Cardiac ventricle fibroblast (primary cell): ENCODE data around the gene COL27A1. TPM values are rescaled to one million over a fixed set of nuclear protein-coding genes. Genes with fewer than 3 reads are reported as not detected.

ENCODE experiments used
- total RNA-seq: library from RNA; depleted of rRNA; stranded (reverse); fragments of >200 nt; gene quantifications from 2 replicates; pipeline ENCODE4 v1.2.3, GENCODE V29; 2015

The COL27A1 gene
- 3.8 and 7.6 TPM in 2 replicates for total RNA-seq

GRCh38 chr9:114155263-114155994 lies at the start of gene COL27A1:
Gene COL27A1 (plus strand): TSS chr9:114155537. CDS start chr9:114155951, 414 bp downstream.

DNA sequence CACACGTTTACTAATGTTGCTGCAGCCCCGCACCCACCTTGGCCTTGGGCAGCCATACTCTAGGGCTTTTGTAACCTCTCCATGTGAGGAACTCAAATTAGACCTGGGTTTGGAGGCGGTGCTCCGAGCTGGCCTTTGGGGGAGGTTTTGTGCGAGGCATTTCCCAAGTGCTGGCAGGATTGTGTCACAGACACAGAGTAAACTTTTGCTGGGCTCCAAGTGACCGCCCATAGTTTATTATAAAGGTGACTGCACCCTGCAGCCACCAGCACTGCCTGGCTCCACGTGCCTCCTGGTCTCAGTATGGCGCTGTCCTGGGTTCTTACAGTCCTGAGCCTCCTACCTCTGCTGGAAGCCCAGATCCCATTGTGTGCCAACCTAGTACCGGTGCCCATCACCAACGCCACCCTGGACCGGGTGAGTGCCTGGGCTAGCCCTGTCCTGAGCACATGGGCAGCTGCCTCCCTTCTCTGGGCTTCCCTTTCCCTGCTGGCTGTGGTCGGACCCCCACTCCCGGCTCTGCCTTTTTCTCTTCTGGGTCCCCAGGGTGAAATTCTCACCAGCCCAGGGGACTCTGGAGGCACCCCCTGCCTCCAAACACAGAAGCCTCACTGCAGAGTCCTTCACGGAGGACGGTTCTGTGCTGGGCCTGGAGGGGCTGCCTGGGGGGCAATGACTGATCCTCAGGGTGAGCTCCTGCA lies 167.6 kb downstream of the COL27A1 start, which contains the start of gene ORM1:
ORM1 (plus strand) TSS at position 268 of the 701 bp plus-strand sequence; CDS start at position 304, 36 bp downstream.

DNA sequence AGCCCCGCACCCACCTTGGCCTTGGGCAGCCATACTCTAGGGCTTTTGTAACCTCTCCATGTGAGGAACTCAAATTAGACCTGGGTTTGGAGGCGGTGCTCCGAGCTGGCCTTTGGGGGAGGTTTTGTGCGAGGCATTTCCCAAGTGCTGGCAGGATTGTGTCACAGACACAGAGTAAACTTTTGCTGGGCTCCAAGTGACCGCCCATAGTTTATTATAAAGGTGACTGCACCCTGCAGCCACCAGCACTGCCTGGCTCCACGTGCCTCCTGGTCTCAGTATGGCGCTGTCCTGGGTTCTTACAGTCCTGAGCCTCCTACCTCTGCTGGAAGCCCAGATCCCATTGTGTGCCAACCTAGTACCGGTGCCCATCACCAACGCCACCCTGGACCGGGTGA lies 174.3 kb downstream of the COL27A1 start, which contains the start of gene ORM2:
ORM2 (plus strand) TSS at position 245 of the 398 bp plus-strand sequence; CDS start at position 281, 36 bp downstream.

Other genes with a start within 250 kb of the COL27A1 start
- 0.31 and 0.78 TPM in 2 replicates for gene AMBP, start 77.2 kb upstream of the COL27A1 start, total RNA-seq
- gene KIF12, start 56.2 kb upstream of the COL27A1 start, total RNA-seq = not detected in 2 replicates
- gene ORM1, start 167.6 kb downstream of the COL27A1 start, total RNA-seq = not detected in 2 replicates
- gene ORM2, start 174.3 kb downstream of the COL27A1 start, total RNA-seq = not detected in 2 replicates
- gene AKNA, start 232.4 kb downstream of the COL27A1 start, total RNA-seq = 5.1 TPM in 2 replicates